Measurements from ENCODE around the gene GPHN.

GPHN gene

GRCh38 chr14:67218126-67218525 lies 710.2 kb downstream of the GPHN start:
- no peaks in the 10 kb centered on the region for H3K79me2 ChIP-seq
- H3K9ac ChIP-seq, result no peak overlapping the region
- H3K4me2 ChIP-seq (ENCODE audit: low read length), result no peak overlapping the region
- H3K27ac ChIP-seq, result no peak overlapping the region
- H2AFZ ChIP-seq, result no peak overlapping the region
- H3K4me1 ChIP-seq, result no peaks in the 10 kb centered on the region
- H3K27me3 ChIP-seq (ENCODE audit: control insufficient read depth, insufficient read depth, low read length), result no peaks in the 10 kb centered on the region
- H3K9me3 ChIP-seq (ENCODE audit: control insufficient read depth, low read length), result no peaks in the 10 kb centered on the region
- no peak for TF ChIP-seq CTCF (IDR thresholded peaks at IDR 0.05)
- no peaks in the 10 kb centered on the region for H3K36me3 ChIP-seq (ENCODE audit: control insufficient read depth, insufficient read depth, low read length)
- no peak overlapping the region for H3K4me3 ChIP-seq (ENCODE audit: low read depth, low read length)

- H3K36me3 ChIP-seq (ENCODE audit: control insufficient read depth, insufficient read depth, low read length), result no peaks in the 10 kb centered on the region
- H3K9me3 ChIP-seq (ENCODE audit: control insufficient read depth, low read length), result no peaks in the 10 kb centered on the region
- no peak overlapping the region for H3K4me3 ChIP-seq (ENCODE audit: low read depth, low read length)
- H3K4me1 ChIP-seq, result no peaks in the 10 kb centered on the region
- H3K4me2 ChIP-seq (ENCODE audit: low read length), result no peak overlapping the region
- H3K9ac ChIP-seq, result no peak overlapping the region
- no peak overlapping the region for H3K27ac ChIP-seq
- no peaks in the 10 kb centered on the region for H3K79me2 ChIP-seq
- no peak overlapping the region for H2AFZ ChIP-seq
- H3K27me3 ChIP-seq (ENCODE audit: control insufficient read depth, insufficient read depth, low read length), result no peaks in the 10 kb centered on the region
- no peak for TF ChIP-seq CTCF (IDR thresholded peaks at IDR 0.05)
Measured at GRCh38 chr14:67221248-67221981, 713.5 kb downstream of the GPHN start.

DNA sequence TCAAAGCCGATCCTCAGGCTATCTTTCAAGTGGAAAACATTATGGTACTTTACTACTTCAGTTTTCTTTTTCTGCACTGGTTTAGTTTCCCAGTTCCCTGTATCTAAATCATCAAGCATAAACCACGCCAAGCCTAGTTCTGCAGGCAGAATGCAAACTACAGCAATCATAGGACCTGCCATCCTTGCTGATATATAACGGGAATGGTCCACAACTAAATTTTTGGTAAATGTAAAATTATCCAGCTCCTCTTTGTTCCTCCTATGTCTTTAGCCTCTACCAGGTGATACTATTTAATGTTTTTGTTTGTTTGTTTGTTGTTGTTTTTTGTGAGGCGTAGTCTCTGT lies 714.0 kb downstream of the GPHN start:
- H3K4me1 ChIP-seq, result no peaks in the 10 kb centered on the region
- no peak overlapping the region for H3K27ac ChIP-seq
- H3K4me2 ChIP-seq (ENCODE audit: low read length), result no peak overlapping the region

GRCh38 chr14:67225523-67225922 lies 717.6 kb downstream of the GPHN start:
- Histone ChIP-seq H3K79me2 (no peaks in the 10 kb centered on the region), H3K4me2 (ENCODE audit: low read length) (no peak overlapping the region)

More for the DNA sequence above, 714.0 kb downstream of the GPHN start:
- Histone ChIP-seq H3K79me2 (no peaks in the 10 kb centered on the region), H3K4me3 (ENCODE audit: low read depth, low read length) (no peak overlapping the region), H3K9ac (no peak overlapping the region), H3K27me3 (ENCODE audit: control insufficient read depth, insufficient read depth, low read length) (no peaks in the 10 kb centered on the region), H3K9me3 (ENCODE audit: control insufficient read depth, low read length) (no peaks in the 10 kb centered on the region), H2AFZ (no peak overlapping the region), H3K36me3 (ENCODE audit: control insufficient read depth, insufficient read depth, low read length) (no peaks in the 10 kb centered on the region)
- no peak for TF ChIP-seq CTCF (IDR thresholded peaks at IDR 0.05)

More at GRCh38 chr14:67225523-67225922, 717.6 kb downstream of the GPHN start:
- TF ChIP-seq CTCF (IDR thresholded peaks at IDR 0.05), result no peak
- no peak overlapping the region for H3K9ac ChIP-seq
- H2AFZ ChIP-seq, result no peak overlapping the region
- H3K27me3 ChIP-seq (ENCODE audit: control insufficient read depth, insufficient read depth, low read length), result no peaks in the 10 kb centered on the region
- no peak overlapping the region for H3K27ac ChIP-seq
- no peaks in the 10 kb centered on the region for H3K9me3 ChIP-seq (ENCODE audit: control insufficient read depth, low read length)
- no peaks in the 10 kb centered on the region for H3K36me3 ChIP-seq (ENCODE audit: control insufficient read depth, insufficient read depth, low read length)
- no peak overlapping the region for H3K4me3 ChIP-seq (ENCODE audit: low read depth, low read length)
- H3K4me1 ChIP-seq, result no peaks in the 10 kb centered on the region
